ENCODE data around the gene RESF1.

GRCh38 chr12:31951008-31951407 is 8.2 kb upstream of the RESF1 start:
- TF ChIP-seq POLR2AphosphoS5 (IDR thresholded peaks at IDR 0.05; ENCODE audit: low read depth, low read length) (no peak), TAF1 (IDR thresholded peaks at IDR 0.05; ENCODE audit: low read depth, low read length) (no peak), POLR2A (IDR thresholded peaks at IDR 0.05; ENCODE audit: low read depth, low read length) (no peak)
